ENCODE measurements around the gene OR4Q2. TPM values are rescaled to one million over a fixed set of nuclear protein-coding genes. Genes with fewer than 3 reads are reported as not detected.

The OR4Q2 gene
- total RNA-seq, 2 experiments from 2014 or later = not detected

DNA sequence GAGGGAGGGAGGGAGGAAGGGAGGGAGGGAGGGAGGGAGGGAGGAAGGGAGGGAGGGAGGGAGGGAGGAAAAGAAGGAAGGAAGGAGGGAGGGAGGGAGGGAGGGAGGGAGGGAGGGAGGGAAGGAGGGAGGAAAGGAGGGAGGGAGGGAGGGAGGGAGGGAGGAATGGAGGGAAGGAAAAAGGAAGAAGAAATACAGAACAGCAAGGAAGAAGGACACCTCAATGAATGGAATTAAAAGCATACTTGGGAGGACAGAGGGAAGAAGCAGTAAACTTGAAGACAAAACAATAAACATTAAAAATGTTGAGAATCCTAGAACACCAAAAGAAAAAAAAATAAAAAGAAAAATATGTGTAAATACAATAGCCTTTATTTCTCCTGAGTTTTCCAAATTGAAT is 6.2 kb downstream of the OR4Q2 start:
- ChIA-PET CTCF (ENCODE audit: unreplicated experiment) (no interaction called here), POLR2A (no interaction called here)
- intact Hi-C loops (cut with micrococcal nuclease; ENCODE audit: unreplicated experiment) = no loop called here
- Histone ChIP-seq H4K20me1 (ENCODE audit: insufficient read depth, low read length) (no peaks in the 10 kb centered on the region), H3K9me3 (ENCODE audit: low read length) (no peaks in the 10 kb centered on the region), H3K9me2 (ENCODE audit: insufficient read depth, low read length) (no peaks in the 10 kb centered on the region), H3K4me3 (ENCODE audit: low read depth, low read length, poor library complexity, severe bottlenecking) (no peak overlapping the region), H3K4me2 (ENCODE audit: low read length) (no peak overlapping the region), H3K4me1 (ENCODE audit: insufficient read depth, low read length, poor library complexity, severe bottlenecking) (no peaks in the 10 kb centered on the region), H3K27ac (ENCODE audit: low read depth, low read length, poor library complexity, severe bottlenecking) (no peak overlapping the region), H3K79me2 (ENCODE audit: insufficient read depth, low read depth, low read length) (no peaks in the 10 kb centered on the region), H3K36me3 (ENCODE audit: insufficient read depth, low read length) (no peaks in the 10 kb centered on the region), H2AFZ (ENCODE audit: low read length) (no peak overlapping the region)
- TF ChIP-seq EZH2phosphoT487 (IDR thresholded peaks at IDR 0.05; ENCODE audit: borderline replicate concordance, low read depth, low read length) = no peak
- TF ChIP-seq, protein P1, sequence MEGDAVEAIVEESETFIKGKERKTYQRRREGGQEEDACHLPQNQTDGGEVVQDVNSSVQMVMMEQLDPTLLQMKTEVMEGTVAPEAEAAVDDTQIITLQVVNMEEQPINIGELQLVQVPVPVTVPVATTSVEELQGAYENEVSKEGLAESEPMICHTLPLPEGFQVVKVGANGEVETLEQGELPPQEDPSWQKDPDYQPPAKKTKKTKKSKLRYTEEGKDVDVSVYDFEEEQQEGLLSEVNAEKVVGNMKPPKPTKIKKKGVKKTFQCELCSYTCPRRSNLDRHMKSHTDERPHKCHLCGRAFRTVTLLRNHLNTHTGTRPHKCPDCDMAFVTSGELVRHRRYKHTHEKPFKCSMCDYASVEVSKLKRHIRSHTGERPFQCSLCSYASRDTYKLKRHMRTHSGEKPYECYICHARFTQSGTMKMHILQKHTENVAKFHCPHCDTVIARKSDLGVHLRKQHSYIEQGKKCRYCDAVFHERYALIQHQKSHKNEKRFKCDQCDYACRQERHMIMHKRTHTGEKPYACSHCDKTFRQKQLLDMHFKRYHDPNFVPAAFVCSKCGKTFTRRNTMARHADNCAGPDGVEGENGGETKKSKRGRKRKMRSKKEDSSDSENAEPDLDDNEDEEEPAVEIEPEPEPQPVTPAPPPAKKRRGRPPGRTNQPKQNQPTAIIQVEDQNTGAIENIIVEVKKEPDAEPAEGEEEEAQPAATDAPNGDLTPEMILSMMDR (conservative IDR thresholded peaks at IDR 0.05; ENCODE audit: low read length) = no peak
- BruUV-seq (replicated peaks) = no TSS peak
- no peak for DNase-seq (ENCODE audit: low spot score)

DNA sequence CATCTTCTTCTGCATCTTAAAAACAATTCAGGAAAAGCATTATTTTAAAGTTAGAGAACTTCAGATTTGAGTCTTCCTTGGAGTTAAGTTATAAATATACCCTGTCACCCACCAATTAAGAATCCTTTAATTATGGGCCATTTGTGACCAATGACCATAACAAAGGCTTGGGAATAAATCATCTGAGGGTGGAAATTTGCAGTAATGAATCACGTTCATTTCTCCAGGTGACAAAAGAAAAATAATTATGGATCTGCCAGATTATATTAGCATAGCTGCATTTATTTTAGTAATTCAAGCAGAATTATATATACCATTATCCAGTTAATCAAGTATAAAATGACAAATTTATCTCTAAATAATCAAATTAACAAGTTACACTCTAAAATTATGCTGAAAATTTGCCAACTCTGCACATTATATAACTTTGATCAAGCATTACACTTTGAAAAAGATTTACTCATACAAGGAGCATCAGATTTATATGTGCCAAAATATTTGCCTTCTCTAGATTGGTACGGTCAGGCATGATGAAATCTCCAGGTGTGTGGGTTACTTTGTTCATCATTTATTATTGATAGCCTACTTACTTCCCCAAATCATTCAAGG is 17.4 kb downstream of the OR4Q2 start, which contains the start of gene OR4K14:
Gene OR4K14 (minus strand): TSS at position 51 of the 609 bp plus-strand sequence. CDS start 4,114 bp downstream, outside the sequence.
- no peaks in the 10 kb centered on the region for H3K9me3 ChIP-seq (ENCODE audit: low read length)
- no TSS peak for BruUV-seq (replicated peaks)
- H4K20me1 ChIP-seq (ENCODE audit: insufficient read depth, low read length) = no peaks in the 10 kb centered on the region
- H3K4me2 ChIP-seq (ENCODE audit: low read length) = no peak within 1 kb of the TSS
- H3K4me1 ChIP-seq (ENCODE audit: insufficient read depth, low read length, poor library complexity, severe bottlenecking) = no peaks in the 10 kb centered on the region
- CTCF ChIA-PET (ENCODE audit: unreplicated experiment) = no interaction called here
- TF ChIP-seq, protein P1 (conservative IDR thresholded peaks at IDR 0.05; ENCODE audit: low read length) = no peak
- TF ChIP-seq EZH2phosphoT487 (IDR thresholded peaks at IDR 0.05; ENCODE audit: borderline replicate concordance, low read depth, low read length) = no peak
- H3K36me3 ChIP-seq (ENCODE audit: insufficient read depth, low read length) = no peaks in the 10 kb centered on the region
- H3K27ac ChIP-seq (ENCODE audit: low read depth, low read length, poor library complexity, severe bottlenecking) = no peak within 1 kb of the TSS
- POLR2A ChIA-PET = no interaction called here
- H3K9me2 ChIP-seq (ENCODE audit: insufficient read depth, low read length) = no peaks in the 10 kb centered on the region
- no peak within 1 kb of the TSS for H3K4me3 ChIP-seq (ENCODE audit: low read depth, low read length, poor library complexity, severe bottlenecking)
- no peaks in the 10 kb centered on the region for H3K79me2 ChIP-seq (ENCODE audit: insufficient read depth, low read depth, low read length)
- H2AFZ ChIP-seq (ENCODE audit: low read length) = no peak within 1 kb of the TSS
- intact Hi-C loops (cut with micrococcal nuclease; ENCODE audit: unreplicated experiment) = no loop called here
- no peak for DNase-seq (ENCODE audit: low spot score)

DNA sequence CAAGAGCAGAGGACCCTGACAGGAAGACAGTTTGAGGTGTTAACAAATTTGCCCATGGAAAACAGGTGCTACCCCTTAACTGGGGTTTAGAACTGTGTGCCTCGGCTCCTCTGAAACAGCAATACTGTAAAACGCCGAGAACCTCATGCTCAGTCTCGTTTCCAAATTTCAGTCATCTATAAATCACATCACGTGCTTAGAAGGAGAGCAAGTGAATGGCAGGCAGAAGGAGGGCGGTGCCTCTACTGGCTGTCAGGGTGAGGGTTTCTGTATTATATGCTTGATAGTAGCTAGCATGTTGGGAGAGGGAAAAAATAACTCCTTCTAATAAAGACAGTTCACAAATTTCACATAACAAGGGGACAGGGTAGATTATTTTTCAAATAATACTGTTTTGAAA is 29.1 kb downstream of the OR4Q2 start:
- no peaks in the 10 kb centered on the region for H3K9me3 ChIP-seq (ENCODE audit: low read length)
- CTCF ChIA-PET (ENCODE audit: unreplicated experiment) = no interaction called here
- DNase-seq (ENCODE audit: low spot score) = no peak
- no TSS peak for BruUV-seq (replicated peaks)
- POLR2A ChIA-PET = no interaction called here
- H3K4me3 ChIP-seq (ENCODE audit: low read depth, low read length, poor library complexity, severe bottlenecking) = no peak overlapping the region
- no peaks in the 10 kb centered on the region for H4K20me1 ChIP-seq (ENCODE audit: insufficient read depth, low read length)
- no peak overlapping the region for H2AFZ ChIP-seq (ENCODE audit: low read length)
- H3K27ac ChIP-seq (ENCODE audit: low read depth, low read length, poor library complexity, severe bottlenecking) = no peak overlapping the region
- H3K9me2 ChIP-seq (ENCODE audit: insufficient read depth, low read length) = no peaks in the 10 kb centered on the region
- H3K79me2 ChIP-seq (ENCODE audit: insufficient read depth, low read depth, low read length) = no peaks in the 10 kb centered on the region
- no peak overlapping the region for H3K4me2 ChIP-seq (ENCODE audit: low read length)
- no peaks in the 10 kb centered on the region for H3K4me1 ChIP-seq (ENCODE audit: insufficient read depth, low read length, poor library complexity, severe bottlenecking)
- TF ChIP-seq EZH2phosphoT487 (IDR thresholded peaks at IDR 0.05; ENCODE audit: borderline replicate concordance, low read depth, low read length) = no peak
- TF ChIP-seq, protein P1 (conservative IDR thresholded peaks at IDR 0.05; ENCODE audit: low read length) = no peak
- intact Hi-C loops (cut with micrococcal nuclease; ENCODE audit: unreplicated experiment) = no loop called here
- no peaks in the 10 kb centered on the region for H3K36me3 ChIP-seq (ENCODE audit: insufficient read depth, low read length)
